IPS DF 19.7 (cell line): ENCODE data around the gene LRMDA.
"Not testable (repeated sequence)": the region's sequence is repeated elsewhere in the genome, so short reads cannot be mapped to it uniquely, and the experiment has no call there.

Source experiments
- DNase-seq: peaks from one replicate; pipeline ENCODE4 v3.0.0-alpha.2; 2013; ENCODE audit warnings: low read depth, low spot score

The LRMDA gene

GRCh38 chr10:76581506-76582256, 1150.3 kb downstream of the LRMDA start:
- DNase-seq: no peak

- no peak for DNase-seq
These were observed 1151.1 kb downstream of the LRMDA start for GRCh38 chr10:76582531-76582930.

- DNase-seq: no peak
These were observed 1152.3 kb downstream of the LRMDA start for GRCh38 chr10:76583711-76584161.

- not testable (repeated sequence) for DNase-seq
These were observed 1153.0 kb downstream of the LRMDA start for GRCh38 chr10:76584466-76584865.
